Heart left ventricle (tissue), 13 donors: Measurements from ENCODE around the gene AMBP.

ENCODE experiments used
- CTCF ChIP-seq, 12 donors: fragments of 200-600 bp; sonication (generic) in 4 of 12; IDR thresholded peaks; one replicate each; pipeline versions ENCODE4 v1.5.0 to v1.8.0; 2018 to 2022; ENCODE audit warnings: antibody characterized with exemption in 12 of 12, mild to moderate bottlenecking in 5 of 12
- POLR2A ChIP-seq, 2 donors: fragments of 450-650 bp; IDR thresholded peaks; one replicate each; pipeline ENCODE4 v1.6.1; 2017; ENCODE audit warnings: antibody characterized with exemption in 2 of 2, mild to moderate bottlenecking in 2 of 2, moderate library complexity in 2 of 2
- donor health status: ischemic (EF 13 %, LVEDD 7.1; RV severe dilation, severe dysfunction).
- donor health status: DM: no; HTN: yes; CAD: no.
- donor health status: DM: no; HTN: no; CAD: no.
- donor health status: ischemic (EF 25% LVEDD 6.9; RV normal size, moderate dysfunction).
- donor health status: ischemic (EF 25% LVEDD 5.7; RV mildly dilated, moderate dysfunction).
- donor health status: ischemic (EF 35%, LVEDD 5.7; RV mildly dilated, moderate dysfunction).
- donor health status: nonischemic (EF 11% LVEDD 7.7; RV severe dilation, severe dysfunction).
- donor health status: DM: yes; HTN: yes; CAD: no.
- donor health status: PGD.
- donor health status: ischemic (EF 29% LVEDD 5.4; RV normal size, mild dysfunction).
- donor health status: nonischemic (EF 23%, LVEDD 6.1; RV moderate dilation, normal function).

- no peak for TF ChIP-seq CTCF (IDR thresholded peaks at IDR 0.05)
- no peak for TF ChIP-seq POLR2A (IDR thresholded peaks at IDR 0.05)
These were observed 44.3 kb upstream of the AMBP start for GRCh38 chr9:114122136-114123027.
